H1 (cell line): ENCODE data around the gene AP2A1. TPM values are rescaled to one million over a fixed set of nuclear protein-coding genes. Genes with fewer than 3 reads are reported as not detected.
A peak's percentile ranks its signal among the peaks of the same experiment; 100 is the strongest.

Source experiments
- CTCF ChIA-PET: fragments of 300-600 bp; sonication (Branson Sonifier 250); formaldehyde crosslinking; loops from one replicate; lab custom pipeline; 2021; ENCODE audit not compliant: partially characterized antibody; lab: Charles Lee
- POLR2A ChIA-PET: fragments of 300-600 bp; sonication (Branson Sonifier 250); formaldehyde crosslinking; loops from one replicate; lab custom pipeline; 2021; ENCODE audit warnings: inconsistent platforms; ENCODE audit not compliant: partially characterized antibody; lab: Charles Lee
- DNase-seq, 2 experiments: peaks; one replicate each; pipeline versions ENCODE4 v3.0.0 to v3.0.0-alpha.2; 2010 to 2022; ENCODE audit warnings: low spot score in 2 of 2, low read depth in 1 of 2, mixed read lengths in 1 of 2
- FAIRE-seq: peaks from 2 replicates; lab custom pipeline; 2011; peaks lifted over from hg19 to GRCh38; lab: Jason Lieb, UNC
- H2AFZ ChIP-seq: 2 replicates; pipeline ENCODE4 v1.8.1; 2012; ENCODE audit warnings: low read length, inconsistent platforms
- H2AK5ac ChIP-seq: 2 replicates; pipeline ENCODE4 v1.6.1; 2013; ENCODE audit warnings: low read depth, low read length
- H2BK120ac ChIP-seq: replicated peaks from 2 replicates; pipeline ENCODE3; 2013; ENCODE audit warnings: low read depth, low read length, inconsistent platforms
- H2BK12ac ChIP-seq: 2 replicates; pipeline ENCODE4 v1.6.1; 2013; ENCODE audit warnings: low read depth, low read length
- H2BK15ac ChIP-seq: 2 replicates; pipeline ENCODE4 v1.6.1; 2013; ENCODE audit warnings: low read length
- H2BK20ac ChIP-seq: 2 replicates; pipeline ENCODE4 v1.6.1; 2013; ENCODE audit warnings: low read length
- H2BK5ac ChIP-seq: 2 replicates; pipeline ENCODE4 v1.6.1; 2013; ENCODE audit warnings: low read depth, low read length
- H3K14ac ChIP-seq: 2 replicates; pipeline ENCODE4 v1.6.1; 2013; ENCODE audit warnings: inconsistent platforms; ENCODE audit not compliant: insufficient read length
- H3K18ac ChIP-seq: 2 replicates; pipeline ENCODE4 v1.6.1; 2013; ENCODE audit warnings: low read length; ENCODE audit errors: extremely low read depth
- H3K23ac ChIP-seq: 2 replicates; pipeline ENCODE4 v1.6.1; 2013; ENCODE audit warnings: inconsistent platforms; ENCODE audit not compliant: insufficient read length
- H3K23me2 ChIP-seq: 2 replicates; pipeline ENCODE4 v1.6.1; 2013; ENCODE audit warnings: low read depth, low read length
- H3K27ac ChIP-seq: 2 replicates; pipeline ENCODE4 v1.6.1; 2011; ENCODE audit warnings: low read depth, low read length, inconsistent platforms
- H3K27me3 ChIP-seq, 4 experiments: replicated peaks in 1 of 4; 1 replicate in 1 of 4; 2 replicates in 3 of 4; pipeline versions ENCODE4 v1.6.1 to v1.8.1; 2011 to 2013; ENCODE audit warnings: low read length in 3 of 4, mild to moderate bottlenecking in 3 of 4, inconsistent platforms in 2 of 4, mixed read lengths in 2 of 4, moderate library complexity in 1 of 4; ENCODE audit not compliant: control insufficient read depth in 3 of 4, insufficient read depth in 3 of 4; ENCODE audit errors: extremely low read depth in 1 of 4
- H3K36me3 ChIP-seq, 4 experiments: 2 replicates each; pipeline versions ENCODE4 v1.6.1 to v1.8.1; 2011 to 2013; ENCODE audit warnings: mild to moderate bottlenecking in 4 of 4, low read length in 3 of 4, moderate library complexity in 2 of 4, control low read depth in 1 of 4, inconsistent platforms in 1 of 4; ENCODE audit not compliant: insufficient read depth in 4 of 4, control insufficient read depth in 2 of 4
- H3K4ac ChIP-seq: replicated peaks from 2 replicates; pipeline ENCODE3; 2013; ENCODE audit warnings: low read length, low read depth, mixed read lengths, inconsistent platforms; ENCODE audit not compliant: insufficient read length
- H3K4me1 ChIP-seq, 4 experiments: replicated peaks in 1 of 4; 1 replicate in 1 of 4; 2 replicates in 3 of 4; pipeline versions ENCODE4 v1.6.1 to v1.8.1; 2011 to 2013; ENCODE audit warnings: low read length in 3 of 4, inconsistent platforms in 2 of 4, mixed read lengths in 1 of 4; ENCODE audit not compliant: insufficient read depth in 4 of 4, control insufficient read depth in 3 of 4
- H3K4me2 ChIP-seq, 2 experiments: 2 replicates each; pipeline versions ENCODE4 v1.6.1 to v1.8.1; 2011 to 2013; ENCODE audit warnings: low read depth in 2 of 2, low read length in 2 of 2, control low read depth in 1 of 2, inconsistent platforms in 1 of 2, mild to moderate bottlenecking in 1 of 2; ENCODE audit not compliant: insufficient read depth in 1 of 2
- H3K4me3 ChIP-seq, 4 experiments: fragments of 200-600, 300-600 bp in 1 of 4; sonication (generic), shearing (Covaris generic), sonication (Bioruptor Twin) in 1 of 4; 2 replicates each; pipeline versions ENCODE4 v1.5.1 to v1.8.1; 2011 to 2016; ENCODE audit warnings: low read length in 4 of 4, low read depth in 3 of 4, control low read depth in 2 of 4, inconsistent platforms in 2 of 4, mild to moderate bottlenecking in 2 of 4, mixed read lengths in 1 of 4, moderate library complexity in 1 of 4; ENCODE audit not compliant: insufficient read depth in 2 of 4; ENCODE audit errors: extremely low read depth in 1 of 4
- H3K56ac ChIP-seq: replicated peaks from 2 replicates; pipeline ENCODE3; 2013; ENCODE audit warnings: low read depth, mild to moderate bottlenecking, mixed read lengths, low read length, inconsistent platforms; ENCODE audit not compliant: insufficient read length
- H3K79me1 ChIP-seq: 2 replicates; pipeline ENCODE4 v1.6.1; 2013; ENCODE audit warnings: low read depth, low read length, control low read depth
- H3K79me2 ChIP-seq, 2 experiments: 2 replicates each; pipeline versions ENCODE4 v1.6.1 to v1.8.1; 2012 to 2013; ENCODE audit warnings: low read length in 2 of 2, mild to moderate bottlenecking in 2 of 2, inconsistent platforms in 1 of 2; ENCODE audit not compliant: insufficient read depth in 2 of 2, control insufficient read depth in 1 of 2
- H3K9ac ChIP-seq, 4 experiments: replicated peaks in 1 of 4; 1 replicate in 1 of 4; 2 replicates in 3 of 4; pipeline versions ENCODE4 v1.6.1 to v1.8.1; 2011 to 2013; ENCODE audit warnings: low read depth in 3 of 4, low read length in 3 of 4, control low read depth in 2 of 4, mild to moderate bottlenecking in 2 of 4, moderate library complexity in 2 of 4, inconsistent platforms in 1 of 4; ENCODE audit errors: extremely low read depth in 1 of 4
- H3K9me3 ChIP-seq, 2 experiments: 2 replicates each; pipeline versions ENCODE4 v1.6.1 to v1.8.1; 2012 to 2013; ENCODE audit warnings: mild to moderate bottlenecking in 2 of 2, moderate library complexity in 2 of 2, control low read depth in 1 of 2, inconsistent platforms in 1 of 2, low read depth in 1 of 2, low read length in 1 of 2, mixed read lengths in 1 of 2; ENCODE audit not compliant: insufficient read depth in 2 of 2
- H4K20me1 ChIP-seq, 2 experiments: replicated peaks in 1 of 2; 2 replicates each; pipeline versions ENCODE3 to v1.8.1; 2011 to 2013; ENCODE audit warnings: inconsistent platforms in 2 of 2, low read length in 2 of 2, mild to moderate bottlenecking in 1 of 2; ENCODE audit not compliant: insufficient read depth in 2 of 2, control insufficient read depth in 1 of 2
- H4K5ac ChIP-seq: 2 replicates; pipeline ENCODE4 v1.6.1; 2013; ENCODE audit warnings: low read length, low read depth, mixed read lengths, inconsistent platforms; ENCODE audit not compliant: insufficient read length
- H4K8ac ChIP-seq: 2 replicates; pipeline ENCODE4 v1.8.0; 2013; ENCODE audit warnings: mild to moderate bottlenecking, moderate library complexity, low read length, inconsistent platforms; ENCODE audit not compliant: insufficient read depth; ENCODE audit errors: extremely low read depth
- H4K91ac ChIP-seq: replicated peaks from 2 replicates; pipeline ENCODE3; 2013; ENCODE audit warnings: low read length, mixed read lengths, inconsistent platforms; ENCODE audit not compliant: insufficient read length
- BRCA1 ChIP-seq: IDR thresholded peaks from 2 replicates; pipeline ENCODE4 v1.6.1; 2012; ENCODE audit warnings: low read depth, low read length, improper control_type of control experiment
- CREB1 ChIP-seq: IDR thresholded peaks from 2 replicates; pipeline ENCODE4 v1.6.1; 2012; ENCODE audit warnings: inconsistent platforms
- CTBP2 ChIP-seq: IDR thresholded peaks from 2 replicates; pipeline ENCODE4 v1.7.0; 2011; ENCODE audit warnings: borderline replicate concordance, mild to moderate bottlenecking, moderate library complexity, mixed read lengths, low read length; ENCODE audit not compliant: insufficient read depth, insufficient read length
- EP300 ChIP-seq, 2 experiments: IDR thresholded peaks; 1 replicate in 1 of 2; 2 replicates in 1 of 2; pipeline ENCODE4 v1.6.1; 2011 to 2012; ENCODE audit warnings: low read depth in 2 of 2, low read length in 2 of 2, mild to moderate bottlenecking in 2 of 2, borderline replicate concordance in 1 of 2, inconsistent platforms in 1 of 2, moderate library complexity in 1 of 2
- GTF2F1 ChIP-seq: IDR thresholded peaks from 2 replicates; pipeline ENCODE4 v1.6.1; 2012; ENCODE audit warnings: low read depth, low read length, improper control_type of control experiment, borderline replicate concordance
- KDM1A ChIP-seq: fragments of 200-600, 300-600 bp; sonication (generic); IDR thresholded peaks from 2 replicates; pipeline ENCODE4 v1.7.1; 2016; ENCODE audit warnings: mild to moderate bottlenecking, low read length, borderline replicate concordance
- MAFK ChIP-seq: IDR thresholded peaks from 2 replicates; pipeline ENCODE4 v1.6.1; 2012; ENCODE audit warnings: low read depth, mild to moderate bottlenecking, improper control_type of control experiment, low read length
- NRF1 ChIP-seq: IDR thresholded peaks from 2 replicates; pipeline ENCODE4 v1.6.1; 2011; ENCODE audit warnings: mild to moderate bottlenecking, low read depth, low read length, improper control_type of control experiment
- RXRA ChIP-seq: IDR thresholded peaks from 2 replicates; pipeline ENCODE4 v1.6.1; 2011; ENCODE audit warnings: low read depth, mild to moderate bottlenecking, low read length, moderate library complexity; ENCODE audit not compliant: insufficient read depth
- SP2 ChIP-seq: IDR thresholded peaks from 2 replicates; pipeline ENCODE4 v1.6.1; 2012; ENCODE audit warnings: mild to moderate bottlenecking, low read length, inconsistent platforms
- WGBS, 2 experiments: shearing (Covaris generic) in 1 of 2; methylation state at CpG; one replicate each; pipeline versions ENCODE4 v1.1.6 to v1.1.7; 2013 to 2015; ENCODE audit warnings: low lambda C conversion rate in 2 of 2, mixed read lengths in 2 of 2, inconsistent platforms in 1 of 2, low coverage in 1 of 2, missing lambda C conversion rate in 1 of 2; ENCODE audit not compliant: insufficient replicate concordance in 2 of 2, insufficient coverage in 1 of 2, insufficient read length in 1 of 2; ENCODE audit errors: extremely low coverage in 1 of 2, missing lambda C conversion rate in 1 of 2; 5-methylcytosine and 5-hydroxymethylcytosine counted together
- polyA plus RNA-seq, 7 experiments: library from polyadenylated mRNA; depleted of rRNA in 3 of 7; stranded (reverse) in 5 of 7; unstranded in 2 of 7; fragments of >200 nt in 5 of 7; fragments of 200-250 nt in 2 of 7; gene quantifications; 1 replicate in 5 of 7; 2 replicates in 1 of 7; 4 replicates in 1 of 7; pipeline versions ENCODE4 v1.2.1 to v1.2.3, GENCODE V29; 2011 to 2013; ENCODE audit warnings: missing spikeins in 2 of 7, mixed read lengths in 2 of 7
- total RNA-seq: library from RNA; stranded (reverse); fragmentation: NEBNext Ultra II Directional; extraction: Animal tissue kit (Norgen Biotek cat#: 25700); gene quantifications from 2 replicates; pipeline ENCODE4 v1.2.1, GENCODE V29; 2021
- TF ChIP-seq, protein P1 (sequence below): IDR thresholded peaks from 2 replicates; pipeline ENCODE4 v1.6.1; 2012; ENCODE audit warnings: inconsistent platforms

The AP2A1 gene
- total and polyA plus RNA-seq, 2 of the 8 experiments (the other 6 are each of a cell fraction or from before 2014, with no cell fraction given), result 105 to 106 TPM

DNA sequence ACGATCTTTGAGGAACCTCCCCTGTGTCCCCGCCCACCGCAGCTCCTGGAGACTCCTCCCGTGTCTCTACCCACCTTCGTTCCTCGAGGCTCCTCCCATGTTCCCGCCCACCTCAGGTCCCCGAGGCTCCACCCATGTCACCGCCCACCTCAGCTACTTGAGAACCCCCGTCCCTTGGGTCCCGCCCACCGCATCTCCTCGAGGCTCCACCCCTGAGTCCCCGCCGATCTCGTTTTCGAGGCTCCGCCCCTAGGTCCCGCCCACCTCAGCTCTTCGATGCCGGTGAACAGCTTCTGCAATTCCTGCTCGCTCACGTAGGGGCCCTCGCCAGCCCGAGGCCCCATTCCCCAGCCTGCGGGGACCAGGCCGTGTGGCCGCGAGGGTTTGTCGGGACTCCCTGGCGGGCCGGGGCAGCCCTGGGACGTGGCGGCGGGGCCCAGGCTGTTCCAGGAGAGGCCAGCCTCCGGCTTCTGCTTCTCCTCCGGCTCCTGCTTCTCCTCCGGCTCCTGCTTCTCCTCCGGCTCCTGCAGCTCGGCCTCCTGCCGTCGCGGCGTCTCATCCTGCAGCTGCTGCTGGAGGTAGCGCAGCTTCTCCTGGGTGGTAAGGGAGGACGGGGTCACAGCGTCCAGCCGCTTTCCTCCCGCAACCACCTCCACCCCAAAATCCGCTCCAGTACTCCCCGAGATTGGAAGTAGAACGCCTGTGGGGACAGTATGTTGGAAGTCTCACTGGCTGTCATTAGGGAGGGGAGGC, 20.4 kb upstream of the AP2A1 start:
- H3K14ac ChIP-seq, result no peak overlapping the region
- H3K4ac ChIP-seq, result no peak overlapping the region
- H3K56ac ChIP-seq, result no peak overlapping the region
- no peak overlapping the region; a peak in 1 of 7 replicates for H3K9ac ChIP-seq
- H4K91ac ChIP-seq, result no peak overlapping the region
- no peak overlapping the region for H2BK20ac ChIP-seq
- 83% methylated on average over 22 of the region's 52 CpGs; no CpG with 5 or more reads in 1 of the 2 experiments for WGBS, 2 experiments
- no peak overlapping the region for H2AK5ac ChIP-seq
- peak; percentile 97 for DNase-seq
- CTCF ChIA-PET, result interaction anchor here (0.8 to 1.9 kb wide), 12 partner anchors 9 to 65 kb away, joined by 3 to 8 read pairs (median 4); partner anchors contain the start of gene TSKS
- H3K27ac ChIP-seq, result no peak overlapping the region
- peaks cover 0 to 8% of the 10 kb centered on the region in 2 experiments; a peak in 1 of 4 replicates for H3K9me3 ChIP-seq
- H2BK120ac ChIP-seq, result no peak overlapping the region
- no peak overlapping the region for H2AFZ ChIP-seq
- H3K23ac ChIP-seq, result no peak overlapping the region
- FAIRE-seq, result no peak
- no peaks in the 10 kb centered on the region; a peak in 2 of 7 replicates for H3K4me1 ChIP-seq
- H3K79me1 ChIP-seq, result no peaks in the 10 kb centered on the region
- H3K4me2 ChIP-seq, result no peak overlapping the region
- POLR2A ChIA-PET, result interaction anchor here (0.6 to 1.7 kb wide), 8 partner anchors 13 to 105 kb away, joined by 3 to 8 read pairs (median 4); partner anchors contain the start of genes FUZ and PTOV1
- no peaks in the 10 kb centered on the region for H3K23me2 ChIP-seq
- H3K4me3 ChIP-seq, result peak overlapping the region in 1 of 4 experiments; percentile 9; a peak in 1 of 8 replicates
- H2BK12ac ChIP-seq, result peak overlapping the region; percentile 19; the same call in 1 of the 2 replicates
- no peak overlapping the region; the same call in 1 of the 2 replicates for H3K18ac ChIP-seq
- H2BK5ac ChIP-seq, result peak overlapping the region; percentile 12; the same call in 1 of the 2 replicates
- no peaks in the 10 kb centered on the region for H3K79me2 ChIP-seq
- no peak overlapping the region; the same call in 1 of the 2 replicates for H4K8ac ChIP-seq
- H3K36me3 ChIP-seq, result no peaks in the 10 kb centered on the region
- H2BK15ac ChIP-seq, result 0 out of 2 replicates have a peak overlapping the region, but pooled peaks have one; percentile 83
- H3K27me3 ChIP-seq, result no peaks in the 10 kb centered on the region
- peak overlapping the region; percentile 19 for H4K5ac ChIP-seq
- no peaks in the 10 kb centered on the region for H4K20me1 ChIP-seq
- TF ChIP-seq KDM1A (no peak), NRF1 (no peak), EP300 (IDR thresholded peaks at IDR 0.05; ENCODE audit: borderline replicate concordance in 1 of 2, low read depth in 2 of 2, low read length in 2 of 2) (no peak), CREB1 (no peak), MAFK (no peak), GTF2F1 (no peak), RXRA (no peak), BRCA1 (no peak), SP2 (no peak), CTBP2 (no peak)
- TF ChIP-seq, protein P1, sequence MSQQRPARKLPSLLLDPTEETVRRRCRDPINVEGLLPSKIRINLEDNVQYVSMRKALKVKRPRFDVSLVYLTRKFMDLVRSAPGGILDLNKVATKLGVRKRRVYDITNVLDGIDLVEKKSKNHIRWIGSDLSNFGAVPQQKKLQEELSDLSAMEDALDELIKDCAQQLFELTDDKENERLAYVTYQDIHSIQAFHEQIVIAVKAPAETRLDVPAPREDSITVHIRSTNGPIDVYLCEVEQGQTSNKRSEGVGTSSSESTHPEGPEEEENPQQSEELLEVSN, result peak; percentile 71
